SK-N-MC (cell line): ENCODE results near the gene CCDC88C.

Source experiments
- EZH2 ChIP-seq: fragments of 200-600 bp; sonication (generic); IDR thresholded peaks from one replicate; pipeline ENCODE4 v1.6.1; 2017; ENCODE audit warnings: antibody characterized with exemption
- POLR2AphosphoS5 ChIP-seq: IDR thresholded peaks from 2 replicates; pipeline ENCODE4 v1.6.1; 2012; ENCODE audit warnings: mild to moderate bottlenecking, low read depth, low read length, borderline replicate concordance

DNA sequence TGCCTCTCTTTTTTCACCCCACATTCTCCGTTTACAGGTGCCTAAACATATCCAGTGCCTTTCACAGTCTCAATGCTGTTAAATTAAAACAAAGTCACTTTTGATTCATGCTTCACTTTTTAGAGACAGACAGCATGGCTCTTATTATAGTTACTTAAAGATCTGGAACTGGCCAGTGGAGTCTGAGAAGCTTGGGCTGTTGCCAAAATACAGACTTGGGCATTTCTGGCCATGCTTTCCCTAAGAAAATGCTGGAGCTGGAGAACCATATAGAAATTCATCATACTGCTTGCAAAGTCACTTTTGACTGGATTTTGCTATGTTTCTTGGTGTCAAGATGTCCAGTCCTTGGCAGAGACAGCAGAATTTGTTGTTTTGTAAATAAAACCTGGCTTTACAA lies 161.0 kb downstream of the CCDC88C start:
- TF ChIP-seq POLR2AphosphoS5 (no peak), EZH2 (no peak)
